HG02588 (cell line): ENCODE data around the gene SNED1.

Source experiments
- ATAC-seq: cut with Tn5 transposase; IDR thresholded peaks from one replicate; pipeline ENCODE4 v1.9.1; 2021; ENCODE audit warnings: mild to moderate bottlenecking, moderate library complexity; ENCODE audit not compliant: unreplicated experiment

Gene SNED1

DNA sequence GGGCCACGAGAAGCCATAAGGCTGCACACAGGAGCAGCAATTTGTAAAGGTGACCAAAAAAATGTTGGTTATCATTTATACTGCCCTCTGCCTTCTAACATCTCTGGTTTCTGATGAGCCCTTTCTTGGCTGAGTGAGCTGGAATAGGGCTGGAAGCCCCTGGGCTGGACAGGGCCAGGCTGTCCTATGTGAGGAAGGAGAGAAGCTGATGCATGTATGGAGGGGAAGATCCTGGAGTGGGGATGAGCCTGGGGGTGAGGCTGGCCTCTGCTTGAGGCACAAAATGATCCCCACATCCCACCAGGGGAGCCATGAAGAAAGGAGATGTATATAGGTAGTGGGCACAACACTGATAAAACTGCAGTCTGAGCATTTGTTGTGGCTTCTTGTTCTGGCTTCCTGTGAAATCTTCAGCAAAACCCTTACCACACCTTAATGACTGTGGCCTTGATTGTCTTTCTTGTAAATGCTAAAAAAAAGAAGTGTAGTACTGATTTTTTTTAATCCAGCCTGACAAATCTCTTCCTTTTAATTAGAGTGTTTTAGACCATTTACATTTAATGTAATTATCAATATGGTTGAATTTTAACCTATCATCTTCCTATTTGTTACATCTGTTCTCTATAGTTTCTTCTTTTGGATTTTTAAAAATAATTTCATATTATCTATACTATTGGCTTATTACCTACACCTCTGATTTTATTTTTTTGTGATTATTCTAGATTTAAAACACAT lies 5.6 kb downstream of the SNED1 start:
- no peak for ATAC-seq

DNA sequence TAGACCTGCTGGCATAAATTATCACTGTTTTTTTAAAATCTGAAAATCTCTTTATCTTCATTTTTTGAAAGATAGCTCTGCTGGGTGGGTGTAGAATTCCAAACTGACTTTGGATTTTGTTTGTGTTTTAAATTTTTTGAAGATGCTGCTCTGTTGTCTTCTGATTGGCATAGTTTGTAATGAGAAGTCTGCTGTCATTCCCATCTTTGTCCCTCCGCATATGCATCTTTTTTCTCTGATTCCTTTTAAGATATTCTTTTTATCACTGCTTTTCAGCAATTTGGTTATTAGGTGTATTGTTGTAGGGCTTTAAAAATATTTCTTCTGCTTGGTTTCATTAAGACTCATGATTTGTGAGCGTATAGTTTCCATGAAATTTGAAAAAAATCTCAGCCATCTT lies 7.2 kb downstream of the SNED1 start:
- no peak for ATAC-seq

DNA sequence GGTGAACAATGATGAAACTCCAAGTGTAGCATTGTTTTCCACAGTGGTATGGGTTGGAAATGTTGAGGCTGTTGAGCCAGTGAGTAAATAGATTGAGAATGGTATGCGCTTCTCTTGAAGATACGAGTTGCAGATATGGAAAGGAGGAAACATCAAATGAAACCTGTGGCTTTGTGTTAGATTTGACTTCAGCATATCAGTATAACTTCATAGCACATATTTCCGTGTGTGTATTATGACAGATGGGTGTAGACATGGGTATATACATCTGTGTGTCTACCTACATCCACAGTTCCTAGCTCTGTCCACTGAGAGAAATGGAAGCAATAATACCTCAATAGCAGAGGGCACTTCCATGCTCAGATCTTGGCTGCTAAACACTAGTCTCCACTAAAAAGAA lies 8.0 kb downstream of the SNED1 start:
- ATAC-seq: no peak

DNA sequence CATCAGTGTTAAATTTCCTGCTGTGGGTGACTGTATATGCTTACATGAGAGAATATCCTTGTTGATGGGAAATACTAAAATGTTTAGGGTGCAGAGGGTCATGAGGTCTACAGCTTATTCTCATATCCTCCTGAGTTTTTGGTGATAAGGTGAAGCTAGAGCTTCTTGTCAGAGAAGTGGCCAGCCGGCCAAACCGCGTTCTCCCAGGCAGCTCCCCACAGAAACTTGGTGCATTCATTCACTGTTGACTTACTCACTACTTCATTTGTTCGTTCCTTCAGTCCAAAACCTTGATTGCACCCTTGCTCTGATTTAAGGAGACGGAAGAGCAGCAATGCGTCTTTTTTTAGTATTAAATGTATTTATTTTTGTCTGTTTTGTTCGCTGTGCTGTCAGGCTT lies 8.7 kb downstream of the SNED1 start:
- ATAC-seq: no peak

DNA sequence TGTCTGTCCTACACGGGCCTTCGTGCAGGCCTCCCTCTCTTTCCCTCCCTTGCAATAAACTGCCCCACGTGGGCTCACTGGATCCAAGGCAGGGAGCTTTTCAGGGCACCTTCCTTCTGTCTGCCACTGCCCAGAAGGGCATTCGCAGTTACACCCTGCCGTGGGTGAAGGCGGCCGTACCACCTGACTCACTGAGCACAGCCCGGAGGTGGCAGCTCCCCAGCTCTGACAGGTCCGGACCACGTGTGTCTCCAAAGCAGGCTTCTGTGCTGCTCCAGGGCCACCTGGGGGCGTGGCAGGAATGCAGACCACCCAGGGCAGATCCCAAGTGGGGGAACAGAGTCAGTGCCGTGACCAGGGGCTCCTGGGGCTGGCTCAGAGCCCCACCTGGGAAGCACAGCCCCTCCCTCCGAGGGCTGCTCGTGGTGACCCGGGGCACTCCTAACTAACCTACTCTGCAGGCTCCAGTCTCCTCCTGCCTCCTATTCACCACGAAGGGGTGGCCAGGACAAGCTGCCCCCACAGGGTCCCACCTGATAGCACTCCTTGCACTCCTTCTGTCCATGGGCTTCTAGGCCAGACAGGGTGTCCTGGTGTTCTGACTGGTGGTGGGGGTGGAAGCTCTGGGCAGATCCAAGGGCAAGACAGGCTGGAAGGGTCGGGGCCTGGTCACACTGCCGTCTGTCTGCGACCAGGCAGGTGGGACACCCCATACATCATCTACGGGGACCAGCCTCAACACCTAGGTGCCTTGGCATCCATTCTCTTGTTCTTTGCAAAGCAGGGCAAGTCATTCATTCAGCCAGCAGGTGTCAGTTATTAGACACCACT lies 9.7 kb downstream of the SNED1 start:
- no peak for ATAC-seq

DNA sequence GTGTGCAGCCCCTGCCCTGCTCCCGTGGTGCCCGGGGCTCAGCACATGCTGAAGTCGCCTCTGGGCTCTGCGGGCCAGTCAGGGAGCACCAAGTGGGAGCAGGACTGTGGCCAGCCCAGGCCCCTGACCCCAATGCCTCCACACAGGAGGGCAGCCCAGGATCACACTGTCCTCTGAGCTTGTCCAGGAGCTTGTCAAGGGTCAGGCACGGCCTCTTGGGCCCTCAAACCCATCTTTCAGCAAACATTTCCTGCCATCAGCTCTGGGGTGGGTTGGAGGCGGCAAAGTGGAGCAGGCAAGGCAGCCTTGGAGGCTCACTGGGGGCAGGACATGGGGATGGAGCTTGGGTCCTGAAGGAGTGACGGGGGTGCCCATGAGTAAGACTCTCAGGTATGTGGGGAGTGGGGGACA lies 10.3 kb downstream of the SNED1 start:
- no peak for ATAC-seq

DNA sequence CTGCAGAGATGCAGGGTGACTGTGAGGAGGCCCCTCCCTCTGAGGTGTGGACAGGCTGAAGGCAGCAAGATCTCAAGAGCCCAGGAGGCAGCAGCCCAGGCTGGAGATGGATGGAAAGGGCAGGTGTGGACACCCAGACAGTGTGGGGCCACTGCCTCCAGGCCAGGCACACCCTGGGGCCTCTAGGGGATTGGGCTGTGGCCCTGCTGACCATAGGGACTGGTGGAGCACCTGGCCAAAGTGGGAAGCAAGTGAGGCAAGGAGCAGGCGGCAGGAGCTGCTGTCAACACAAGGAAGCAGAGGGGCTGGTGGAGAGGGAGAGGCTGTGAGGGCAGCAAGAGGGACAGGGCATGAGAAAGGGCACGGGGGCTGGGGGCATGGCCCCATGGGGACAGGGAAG lies 10.8 kb downstream of the SNED1 start:
- no peak for ATAC-seq

DNA sequence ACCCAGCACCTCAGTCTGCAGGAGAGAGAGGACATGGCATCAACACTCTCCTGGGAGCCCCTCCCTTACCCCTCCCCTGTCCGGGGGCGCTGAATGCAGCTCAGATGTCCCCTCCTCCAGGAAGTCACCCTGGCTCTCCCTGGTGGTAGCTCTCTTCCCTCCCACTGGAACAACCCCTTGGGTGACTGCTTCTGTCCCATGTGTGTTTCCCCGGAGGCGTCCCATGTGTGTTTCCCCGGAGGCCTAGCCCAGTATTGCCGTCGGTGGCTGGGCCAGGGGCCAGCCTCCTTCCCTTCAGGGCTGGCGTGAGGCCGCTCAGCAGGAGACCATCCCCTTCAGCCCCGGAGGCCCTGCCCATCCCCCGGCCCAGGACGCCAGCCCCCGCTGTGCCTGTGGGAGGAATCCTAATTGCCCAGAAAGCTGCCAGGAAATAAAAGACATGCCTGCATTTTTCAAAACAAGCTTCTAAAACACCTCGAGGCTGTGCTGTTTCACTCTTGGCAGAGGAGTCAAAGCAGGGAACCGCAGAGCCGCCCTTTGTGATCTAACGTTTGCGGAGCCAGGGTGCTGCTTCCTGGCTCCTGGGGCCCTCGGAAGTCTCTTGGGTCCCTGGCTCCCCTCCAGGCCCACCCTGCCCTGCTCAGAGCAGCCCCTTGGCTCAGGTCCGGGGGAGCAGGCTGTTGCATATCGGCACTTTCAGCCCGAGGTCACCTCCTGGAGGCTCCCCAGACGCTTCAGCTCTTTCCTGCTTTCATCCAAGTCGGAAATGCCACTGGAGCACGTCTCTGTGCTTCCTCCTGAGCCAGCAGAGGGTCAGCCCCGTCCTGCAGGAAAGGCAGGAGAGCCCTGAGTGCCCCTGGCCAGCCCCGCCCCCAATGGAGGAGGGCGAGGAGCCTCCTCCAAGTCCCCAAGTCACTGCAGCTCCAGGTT lies 11.4 kb downstream of the SNED1 start:
- ATAC-seq: no peak

DNA sequence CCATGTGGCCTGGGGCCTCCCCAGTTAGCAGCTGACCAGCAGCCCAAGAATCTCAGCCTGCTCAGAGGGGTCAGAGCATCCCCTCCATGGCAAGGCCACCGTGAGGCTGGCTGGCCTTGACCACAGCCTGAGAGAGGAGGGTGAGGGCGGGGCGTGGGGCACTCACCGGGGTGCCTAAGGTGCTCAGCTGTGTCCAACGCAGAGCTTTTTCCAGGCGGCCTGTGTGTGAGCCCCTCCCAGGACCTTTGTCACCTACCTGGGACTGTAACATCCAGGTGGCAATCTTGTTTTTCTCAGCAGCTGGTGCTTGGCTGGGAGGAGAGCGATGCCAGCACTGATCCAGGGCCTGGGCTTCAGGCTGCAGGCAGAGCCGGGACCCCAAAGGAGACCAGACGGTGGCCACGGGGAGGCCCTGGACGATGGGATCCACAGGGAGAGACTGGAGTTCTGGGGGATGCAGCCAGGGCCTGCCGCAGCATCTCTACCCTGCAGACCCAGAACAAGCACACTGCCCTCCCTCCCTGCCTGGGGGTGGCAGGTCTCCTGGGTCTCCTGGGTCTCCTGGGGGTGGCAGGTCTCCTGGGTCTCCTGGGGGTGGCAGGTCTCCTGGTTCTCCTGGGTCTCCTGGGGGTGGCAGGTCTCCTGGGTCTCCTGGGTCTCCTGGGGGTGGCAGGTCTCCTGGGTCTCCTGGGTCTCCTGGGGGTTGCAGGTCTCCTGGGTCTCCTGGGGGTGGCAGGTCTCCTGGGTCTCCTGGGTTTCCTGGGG lies 12.3 kb downstream of the SNED1 start:
- ATAC-seq: no peak

DNA sequence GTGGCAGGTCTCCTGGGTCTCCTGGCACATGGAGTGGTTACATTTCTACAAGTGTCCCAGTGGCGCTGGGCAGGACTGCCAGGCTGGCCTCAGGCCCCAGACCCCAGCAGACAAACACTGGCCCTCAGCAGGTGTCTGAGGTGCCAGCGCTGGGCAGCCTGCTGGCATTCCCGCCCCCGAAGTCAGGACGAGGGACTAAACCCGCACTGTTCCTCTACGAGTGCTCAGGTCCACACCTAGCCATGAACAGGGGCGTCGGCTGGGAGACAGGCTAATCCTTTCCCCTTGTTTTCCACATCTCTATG lies 12.8 kb downstream of the SNED1 start:
- no peak for ATAC-seq

DNA sequence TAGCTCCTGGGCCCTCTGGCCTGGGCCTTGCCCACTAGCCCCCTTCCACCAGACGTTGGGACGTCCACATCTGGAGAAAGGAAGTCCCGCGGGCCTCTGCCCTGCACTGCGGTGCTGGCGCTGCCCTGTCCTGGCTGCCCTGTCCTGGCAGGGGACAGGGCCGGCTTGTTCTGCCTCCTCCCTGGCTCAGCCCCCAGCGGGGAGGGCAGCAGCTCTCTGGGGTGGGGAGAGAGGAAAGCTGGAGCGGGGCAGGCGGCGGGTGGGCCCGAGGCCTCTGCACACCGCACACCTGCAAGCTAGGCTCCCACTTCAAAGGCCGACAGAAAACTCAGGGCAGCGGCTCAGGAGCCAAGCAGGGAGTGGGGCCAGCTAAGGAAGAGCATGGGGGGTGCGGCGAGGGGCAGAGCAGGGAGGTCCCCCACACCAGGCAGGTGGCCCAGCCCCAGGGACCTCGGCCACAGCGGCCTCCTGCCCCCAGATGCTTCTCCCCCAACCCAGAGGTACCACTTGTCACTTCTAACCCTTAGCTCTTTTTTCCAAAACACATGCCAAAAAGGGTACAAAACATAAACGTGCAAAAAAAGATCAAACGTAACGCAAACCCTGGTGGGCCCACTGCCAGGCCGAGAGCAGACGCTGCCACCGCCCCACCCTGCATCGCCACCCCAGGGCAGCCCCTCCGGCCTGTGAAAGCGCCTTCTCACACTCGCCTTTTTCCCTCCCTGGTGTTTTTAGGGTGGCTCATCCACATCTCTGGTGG lies 13.5 kb downstream of the SNED1 start:
- ATAC-seq: no peak

DNA sequence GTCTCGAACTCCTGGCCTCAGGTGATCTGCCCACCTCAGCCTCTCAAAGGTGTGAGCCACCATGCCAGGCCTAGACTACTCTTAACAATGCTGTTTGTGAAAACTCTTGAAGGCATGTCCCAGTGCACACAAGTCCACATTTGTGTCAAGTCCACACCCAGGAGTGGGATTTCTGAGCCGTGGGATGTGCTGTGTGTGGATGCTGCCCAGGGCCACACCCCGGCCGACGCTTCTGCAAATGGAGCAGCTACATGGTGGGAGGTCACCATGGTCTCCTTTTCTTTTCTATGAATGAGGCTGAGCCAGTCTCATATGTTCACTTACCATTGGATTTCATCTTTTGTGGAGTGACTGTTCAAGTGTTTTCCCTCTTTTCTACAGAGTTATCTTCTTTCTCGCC lies 15.8 kb downstream of the SNED1 start:
- ATAC-seq: no peak

DNA sequence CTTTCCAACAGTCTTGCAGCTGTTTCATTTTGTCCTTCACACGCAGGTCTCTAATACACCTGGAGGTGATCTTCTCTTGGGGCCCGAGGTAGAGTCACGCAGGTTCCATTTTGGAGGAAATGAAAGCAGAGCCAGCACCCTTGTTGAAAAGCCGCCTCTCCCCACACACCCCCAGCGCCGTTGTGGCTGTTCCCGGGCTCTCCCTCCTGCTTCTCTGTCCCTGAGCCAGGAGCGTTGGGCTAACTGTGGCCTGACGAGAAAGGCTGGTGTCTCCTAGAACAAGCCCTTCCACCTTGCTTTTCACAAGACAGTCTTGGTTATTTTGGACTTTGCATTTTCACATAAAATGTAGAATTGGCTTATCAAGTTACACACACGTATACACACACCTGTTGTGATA lies 16.3 kb downstream of the SNED1 start:
- ATAC-seq: no peak

DNA sequence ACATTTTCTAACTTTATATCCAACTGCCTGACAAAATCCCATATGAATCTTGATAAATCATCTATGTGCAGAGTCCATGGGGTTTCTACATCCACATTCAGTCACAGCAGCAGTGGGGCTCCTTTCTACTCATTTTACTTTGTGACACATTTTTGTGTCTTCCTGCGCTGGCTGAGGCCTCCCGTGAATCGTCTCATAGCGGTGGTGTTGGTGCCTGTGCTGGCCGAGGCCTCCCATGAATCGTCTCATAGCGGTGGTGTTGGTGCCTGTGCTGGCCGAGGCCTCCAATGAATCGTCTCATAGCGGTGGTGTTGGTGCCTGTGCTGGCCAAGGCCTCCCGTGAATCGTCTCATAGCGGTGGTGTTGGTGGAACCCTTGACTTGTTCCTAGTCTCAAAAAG lies 17.0 kb downstream of the SNED1 start:
- ATAC-seq: no peak

DNA sequence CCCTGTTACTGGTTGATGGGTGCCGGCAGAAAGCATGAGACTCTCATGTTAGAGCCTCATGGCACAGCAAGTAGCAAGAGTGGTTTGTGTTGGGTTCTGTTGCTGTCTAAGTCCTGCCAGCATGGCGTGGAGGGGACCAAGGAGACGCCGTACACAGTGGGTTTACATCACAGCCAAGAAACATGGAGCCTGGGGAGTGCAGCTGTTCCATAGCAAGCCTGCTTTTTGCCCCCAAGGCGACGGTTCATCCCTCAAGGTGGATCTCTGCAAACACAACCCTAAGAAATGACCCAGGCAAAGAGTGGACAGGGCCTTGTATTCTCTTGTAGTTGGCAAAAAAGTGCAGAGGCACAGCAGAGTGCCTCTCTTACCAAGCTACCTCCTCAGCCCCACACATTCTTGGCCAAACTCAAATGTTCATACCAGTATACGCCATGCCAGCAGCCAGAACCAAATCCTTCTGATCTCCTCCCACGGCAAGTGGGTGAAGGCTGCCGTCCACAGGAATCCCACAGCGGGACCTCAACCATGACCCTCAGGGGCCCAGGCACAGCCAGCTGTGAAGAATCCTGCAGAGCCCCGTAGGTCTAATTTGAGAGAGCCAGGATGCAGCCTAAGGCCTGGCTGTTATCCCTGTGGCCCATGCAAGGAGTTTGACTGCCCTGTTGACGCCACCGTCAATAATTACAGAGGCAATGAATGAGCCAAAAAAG lies 19.0 kb downstream of the SNED1 start:
- ATAC-seq: no peak

DNA sequence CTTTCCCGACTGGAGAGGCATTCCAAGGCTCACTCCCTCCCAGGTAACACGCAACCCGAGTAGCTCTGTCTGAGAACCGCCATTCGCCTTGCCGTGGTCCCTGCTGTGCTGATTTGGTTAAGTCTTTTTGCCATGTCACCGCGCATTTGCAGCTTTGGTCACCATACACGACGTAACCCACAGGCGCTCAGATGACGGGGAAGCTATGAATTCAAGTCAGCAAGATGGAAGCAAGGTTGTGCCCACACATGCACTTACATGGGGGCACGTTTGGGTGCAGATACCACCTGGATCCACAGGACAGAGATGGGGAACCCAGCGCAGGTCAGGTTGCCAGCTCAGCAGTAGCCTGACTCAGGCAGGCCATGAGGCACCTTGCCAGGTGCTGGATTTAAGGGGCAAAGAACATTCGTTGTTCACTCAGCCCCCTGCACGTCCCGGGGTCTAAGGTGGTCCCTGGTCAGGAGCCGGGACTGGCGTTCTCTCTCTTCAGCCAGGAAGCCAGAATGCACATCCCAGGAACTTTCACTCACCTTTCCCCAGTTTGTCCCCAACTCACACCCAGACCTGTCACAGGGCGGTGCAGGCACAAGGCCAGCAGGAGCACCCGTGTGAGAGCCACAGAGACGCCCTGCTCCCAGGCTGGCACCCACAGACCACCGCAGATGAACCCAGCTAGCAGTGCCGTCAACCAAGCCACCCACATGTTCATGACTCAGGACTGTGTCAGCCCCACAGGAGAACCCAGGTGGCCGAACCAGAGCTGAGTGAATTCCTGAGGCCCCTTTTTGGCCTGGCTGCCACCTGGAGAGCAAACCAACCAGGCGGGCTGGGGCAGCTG lies 19.9 kb downstream of the SNED1 start:
- ATAC-seq: no peak

DNA sequence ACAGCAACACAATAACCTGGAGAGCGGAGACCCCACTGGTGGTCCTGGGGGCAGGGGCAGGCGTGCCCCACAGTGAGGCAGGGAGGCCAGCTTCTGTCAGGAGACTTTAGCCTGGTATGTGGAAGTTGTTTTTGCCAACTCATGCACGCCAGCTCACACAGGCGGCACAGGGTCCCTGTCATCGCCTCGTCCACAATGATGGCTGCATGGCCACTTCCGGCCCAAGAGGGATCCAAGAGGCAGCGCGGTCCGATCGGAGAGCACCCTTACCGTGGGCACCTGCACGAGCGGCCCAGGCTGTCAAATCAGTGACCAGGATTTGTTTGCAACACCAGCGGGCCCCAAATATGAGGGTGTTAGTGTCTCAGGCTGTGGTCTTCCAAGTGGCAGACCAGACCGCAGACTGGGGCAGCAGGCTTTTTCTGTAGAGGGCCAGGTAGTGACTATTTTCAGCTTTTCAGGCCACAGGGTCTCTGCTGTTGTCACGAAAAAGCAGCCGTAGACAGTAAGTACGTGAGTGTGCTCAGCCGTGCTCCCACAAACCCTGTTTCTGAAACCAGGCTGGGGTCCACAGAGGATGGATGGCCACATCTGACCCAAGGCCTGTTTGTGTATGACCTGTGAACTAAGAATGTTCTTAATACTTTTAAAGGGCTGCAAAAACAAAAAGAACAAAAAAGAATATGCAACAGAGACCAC lies 21.2 kb downstream of the SNED1 start:
- no peak for ATAC-seq

DNA sequence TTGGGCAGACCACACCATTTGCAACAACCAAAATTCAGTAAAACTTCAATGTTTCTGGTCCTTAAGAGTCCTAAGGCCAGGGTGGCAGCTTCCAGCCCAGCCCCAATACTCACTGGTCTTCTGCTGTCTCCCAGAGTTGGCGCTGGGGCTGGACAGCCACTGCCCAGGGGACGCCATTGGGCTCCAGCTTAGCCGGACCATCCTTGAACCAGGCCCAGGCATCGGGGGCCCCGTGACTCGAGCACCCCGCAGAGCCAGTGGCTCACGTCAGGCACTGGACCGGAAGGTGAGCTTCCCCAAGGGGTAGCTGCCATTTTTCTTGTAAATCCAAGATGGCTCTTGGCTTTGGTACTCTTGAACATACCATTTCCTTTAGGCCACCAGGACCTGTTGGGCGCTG lies 21.8 kb downstream of the SNED1 start:
- ATAC-seq: no peak
